PC-3 (cell line): Measurements from ENCODE around the gene TENM4.

Experiments
- EZH2 ChIP-seq: fragments of 300-600 bp; sonication (generic); IDR thresholded peaks from one replicate; pipeline ENCODE4 v1.6.1; 2017; ENCODE audit warnings: antibody characterized with exemption, mild to moderate bottlenecking, low read length; ENCODE audit not compliant: unreplicated experiment
- TF ChIP-seq, protein P1 (sequence below): fragments of 300-600 bp; sonication (generic); conservative IDR thresholded peaks from 2 replicates; pipeline ENCODE4 v1.5.1; 2017; ENCODE audit warnings: antibody characterized with exemption, low read depth, mild to moderate bottlenecking, low read length

DNA sequence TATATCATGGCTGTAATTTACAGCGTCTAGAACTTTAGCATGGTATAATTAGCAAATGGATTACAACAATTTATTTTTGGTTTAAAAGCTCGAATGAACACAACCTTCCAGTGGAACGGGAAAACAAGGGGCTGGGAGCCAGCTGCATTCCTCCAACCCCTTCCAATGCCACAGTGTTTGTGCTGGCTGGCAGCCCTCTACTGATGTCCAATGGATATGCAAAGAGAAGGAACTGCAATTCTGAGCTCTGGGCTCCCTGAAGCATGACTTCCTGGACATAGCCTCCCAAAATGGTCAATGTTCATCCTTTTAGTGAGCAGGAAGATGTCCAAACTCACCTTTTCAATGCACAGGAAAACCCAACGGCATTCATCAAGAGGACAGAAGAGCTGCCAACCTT, 288.3 kb downstream of the TENM4 start:
- TF ChIP-seq, protein P1, sequence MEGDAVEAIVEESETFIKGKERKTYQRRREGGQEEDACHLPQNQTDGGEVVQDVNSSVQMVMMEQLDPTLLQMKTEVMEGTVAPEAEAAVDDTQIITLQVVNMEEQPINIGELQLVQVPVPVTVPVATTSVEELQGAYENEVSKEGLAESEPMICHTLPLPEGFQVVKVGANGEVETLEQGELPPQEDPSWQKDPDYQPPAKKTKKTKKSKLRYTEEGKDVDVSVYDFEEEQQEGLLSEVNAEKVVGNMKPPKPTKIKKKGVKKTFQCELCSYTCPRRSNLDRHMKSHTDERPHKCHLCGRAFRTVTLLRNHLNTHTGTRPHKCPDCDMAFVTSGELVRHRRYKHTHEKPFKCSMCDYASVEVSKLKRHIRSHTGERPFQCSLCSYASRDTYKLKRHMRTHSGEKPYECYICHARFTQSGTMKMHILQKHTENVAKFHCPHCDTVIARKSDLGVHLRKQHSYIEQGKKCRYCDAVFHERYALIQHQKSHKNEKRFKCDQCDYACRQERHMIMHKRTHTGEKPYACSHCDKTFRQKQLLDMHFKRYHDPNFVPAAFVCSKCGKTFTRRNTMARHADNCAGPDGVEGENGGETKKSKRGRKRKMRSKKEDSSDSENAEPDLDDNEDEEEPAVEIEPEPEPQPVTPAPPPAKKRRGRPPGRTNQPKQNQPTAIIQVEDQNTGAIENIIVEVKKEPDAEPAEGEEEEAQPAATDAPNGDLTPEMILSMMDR, result no peak
- TF ChIP-seq EZH2, result no peak
